Endothelial cell of umbilical vein (primary cell): Measurements from ENCODE around the gene MSMB. TPM values are rescaled to one million over a fixed set of nuclear protein-coding genes. Genes with fewer than 3 reads are reported as not detected.

Source experiments
- BruUV-seq: library from RNA; stranded (reverse); fragments of 400-500 nt; replicated peaks from 2 replicates; lab custom pipeline; 2021; lab: Mats Ljungman, UMichigan
- CTCF ChIA-PET: fragments of 300-600, 350-600 bp; sonication (Branson Sonifier 250); formaldehyde crosslinking; loops from one replicate; lab custom pipeline; 2021; ENCODE audit warnings: antibody characterized with exemption, inconsistent platforms; lab: Charles Lee
- POLR2A ChIA-PET: fragments of 300-600, 350-600 bp; sonication (Branson Sonifier 250); formaldehyde crosslinking; loops from one replicate; lab custom pipeline; 2021; ENCODE audit warnings: antibody characterized with exemption, inconsistent platforms; lab: Charles Lee
- DNase-seq: peaks from one replicate; pipeline ENCODE4 v3.0.0-alpha.2; 2011; ENCODE audit warnings: low read depth, low spot score
- FAIRE-seq: peaks from 2 replicates; lab custom pipeline; 2011; peaks lifted over from hg19 to GRCh38; lab: Jason Lieb, UNC
- H2AFZ ChIP-seq: 2 replicates; pipeline ENCODE4 v1.6.0; 2012; ENCODE audit warnings: low read depth, low read length, control low read depth, inconsistent platforms
- H3K27ac ChIP-seq: 2 replicates; pipeline ENCODE4 v1.5.1; 2011; ENCODE audit warnings: low read depth, mild to moderate bottlenecking, control low read depth, low read length, moderate library complexity; ENCODE audit not compliant: insufficient read depth
- H3K27me3 ChIP-seq, 2 experiments: 2 replicates each; pipeline versions ENCODE4 v1.6.0 to v1.6.1; 2011; ENCODE audit warnings: low read length in 2 of 2, mixed read lengths in 1 of 2; ENCODE audit not compliant: control insufficient read depth in 2 of 2, insufficient read depth in 2 of 2
- H3K36me3 ChIP-seq, 2 experiments: 2 replicates in 1 of 2; 3 replicates in 1 of 2; pipeline ENCODE4 v1.5.1; 2011; ENCODE audit warnings: low read length in 2 of 2, mild to moderate bottlenecking in 1 of 2, moderate library complexity in 1 of 2; ENCODE audit not compliant: control insufficient read depth in 2 of 2, insufficient read depth in 2 of 2; ENCODE audit errors: extremely low read depth in 1 of 2
- H3K4me1 ChIP-seq: 3 replicates; pipeline ENCODE4 v1.5.1; 2011; ENCODE audit warnings: mild to moderate bottlenecking, low read length; ENCODE audit not compliant: control insufficient read depth, insufficient read depth; ENCODE audit errors: extremely low read depth
- H3K4me2 ChIP-seq: 2 replicates; pipeline ENCODE4 v1.6.1; 2011; ENCODE audit warnings: low read length, control low read depth, mixed read lengths; ENCODE audit not compliant: insufficient read depth
- H3K4me3 ChIP-seq, 3 experiments: fragments of 200-600 bp in 1 of 3; sonication (generic), shearing (Covaris generic) in 1 of 3; replicated peaks in 1 of 3; 2 replicates each; pipeline ENCODE4 v1.5.1; 2011 to 2016; ENCODE audit warnings: control low read depth in 3 of 3, low read length in 3 of 3, mild to moderate bottlenecking in 2 of 3, inconsistent platforms in 1 of 3, low read depth in 1 of 3, moderate library complexity in 1 of 3; ENCODE audit not compliant: insufficient read depth in 1 of 3
- H3K79me2 ChIP-seq: 2 replicates; pipeline ENCODE4 v1.6.0; 2012; ENCODE audit warnings: low read length, inconsistent platforms; ENCODE audit not compliant: control insufficient read depth, insufficient read depth
- H3K9ac ChIP-seq: replicated peaks from 2 replicates; pipeline ENCODE3; 2011; ENCODE audit warnings: low read length, control low read depth; ENCODE audit not compliant: insufficient read depth; ENCODE audit errors: extremely low read depth
- H3K9me1 ChIP-seq: replicated peaks from 3 replicates; pipeline ENCODE4 v1.6.0; 2011; ENCODE audit warnings: mild to moderate bottlenecking, low read length; ENCODE audit not compliant: control insufficient read depth, insufficient read depth; ENCODE audit errors: extremely low read depth
- H3K9me3 ChIP-seq: replicated peaks from 2 replicates; pipeline ENCODE4 v1.5.1; 2012; ENCODE audit warnings: low read length, inconsistent platforms; ENCODE audit not compliant: control insufficient read depth, insufficient read depth
- H4K20me1 ChIP-seq: replicated peaks from 2 replicates; pipeline ENCODE3; 2011; ENCODE audit warnings: mild to moderate bottlenecking, low read length; ENCODE audit not compliant: control insufficient read depth, insufficient read depth; ENCODE audit errors: extremely low read depth
- EZH2 ChIP-seq: IDR thresholded peaks from 2 replicates; pipeline ENCODE4 v1.6.1; 2012; ENCODE audit warnings: borderline replicate concordance, low read depth, mild to moderate bottlenecking, moderate library complexity, low read length, inconsistent platforms; ENCODE audit not compliant: severe bottlenecking
- FOS ChIP-seq: IDR thresholded peaks from 2 replicates; pipeline ENCODE4 v1.6.1; 2011; ENCODE audit warnings: mild to moderate bottlenecking, low read length, moderate library complexity, borderline replicate concordance; ENCODE audit not compliant: insufficient read depth
- GATA2 ChIP-seq: IDR thresholded peaks from 2 replicates; pipeline ENCODE4 v1.7.0; 2011; ENCODE audit warnings: low read depth, mild to moderate bottlenecking, moderate library complexity, mixed read lengths, low read length; ENCODE audit not compliant: insufficient read length, insufficient read depth
- JUN ChIP-seq: IDR thresholded peaks from 2 replicates; pipeline ENCODE4 v1.6.1; 2011; ENCODE audit warnings: borderline replicate concordance, low read depth; ENCODE audit not compliant: insufficient read length, insufficient read depth
- MYC ChIP-seq: IDR thresholded peaks from one replicate; pipeline ENCODE4 v1.6.1; 2011; ENCODE audit warnings: mild to moderate bottlenecking, low read depth, low read length
- POLR2A ChIP-seq: IDR thresholded peaks from 2 replicates; pipeline ENCODE4 v1.6.1; 2012; ENCODE audit warnings: low read depth, mild to moderate bottlenecking, control low read depth, low read length
- POLR2AphosphoS5 ChIP-seq: IDR thresholded peaks from 2 replicates; pipeline ENCODE4 v1.6.1; 2012; ENCODE audit warnings: low read depth, mild to moderate bottlenecking, control low read depth, low read length, moderate library complexity; ENCODE audit not compliant: insufficient read depth
- dilution Hi-C: fragments of 300-500 bp; cut with MboI; formaldehyde crosslinking; loops from one replicate; pipeline ENCODE4 v1.15.0; 2019; ENCODE audit warnings: low sequenced_read_pairs; ENCODE audit not compliant: extremely low pct_ligation_motif_present
- intact Hi-C: fragments of 100-400 bp; cut with micrococcal nuclease; formaldehyde crosslinking; loops from one replicate; pipeline ENCODE4 v1.10.0; 2022
- polyA plus RNA-seq, 4 experiments: library from polyadenylated mRNA; depleted of rRNA in 3 of 4; stranded (reverse) in 3 of 4; unstranded in 1 of 4; fragments of >200 nt; gene quantifications; 2 replicates each; pipeline versions ENCODE4 v1.2.1 to v1.2.3, GENCODE V29; 2011 to 2012; ENCODE audit warnings: missing spikeins in 1 of 4
- total RNA-seq: library from RNA; stranded (reverse); gene quantifications from 2 replicates; pipeline ENCODE4 v1.2.3, GENCODE V29; 2021
- TF ChIP-seq, protein P1 (sequence below): IDR thresholded peaks from 2 replicates; pipeline ENCODE4 v1.6.1; 2011; ENCODE audit not compliant: insufficient read depth, insufficient read length
- TF ChIP-seq, protein P2 (sequence below), 2 donors: IDR thresholded peaks; 1 replicate in 1 of 2; 2 replicates in 1 of 2; pipeline ENCODE4 v1.5.1; 2011; ENCODE audit warnings: low read length in 2 of 2, mild to moderate bottlenecking in 2 of 2, moderate library complexity in 2 of 2, control low read depth in 1 of 2, inconsistent platforms in 1 of 2, low read depth in 1 of 2; ENCODE audit not compliant: insufficient read depth in 1 of 2; ENCODE audit errors: extremely low read depth in 1 of 2

MSMB gene
- total and polyA plus RNA-seq, 2 donors (not counting 3 experiments of a cell fraction or from before 2014, with no cell fraction given) = not detected

DNA sequence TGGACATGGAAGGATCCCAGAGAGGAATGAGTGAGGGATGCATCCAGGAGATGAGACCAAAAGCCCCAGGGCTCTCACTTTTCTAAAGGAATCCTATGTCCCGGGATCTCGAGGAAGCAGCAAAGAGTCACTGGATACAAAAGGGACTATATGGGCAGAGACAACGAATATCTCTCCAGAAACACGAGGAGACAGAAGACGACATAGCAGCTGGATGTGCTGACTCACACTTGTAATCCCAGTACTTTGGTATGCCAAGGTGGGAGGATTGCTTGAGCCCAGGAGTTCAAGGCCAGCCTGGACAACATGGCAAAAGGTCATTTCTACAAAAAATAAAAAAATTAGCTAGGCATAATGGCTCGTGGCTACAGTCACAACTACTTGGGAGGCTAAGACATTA, 24.7 kb upstream of the MSMB start:
- Histone ChIP-seq H3K4me2 (no peak overlapping the region), H3K36me3 (no peaks in the 10 kb centered on the region), H3K9me1 (no peaks in the 10 kb centered on the region), H4K20me1 (no peaks in the 10 kb centered on the region), H3K79me2 (no peaks in the 10 kb centered on the region), H3K4me3 (no peak overlapping the region), H3K9ac (no peak overlapping the region), H3K27me3 (no peaks in the 10 kb centered on the region), H3K4me1 (no peaks in the 10 kb centered on the region), H3K27ac (no peak overlapping the region), H3K9me3 (no peaks in the 10 kb centered on the region), H2AFZ (no peak overlapping the region)
- no TSS peak for BruUV-seq
- DNase-seq (no peak), FAIRE-seq (no peak)
- ChIA-PET CTCF (interaction anchor here (1.3 kb wide), 1 partner anchor 10 kb away, joined by 4 read pairs; no protein-coding TSS in a partner anchor), POLR2A (no interaction called here)
- intact Hi-C loops (no loop called here), dilution Hi-C loops (no loop called here)
- no peak for TF ChIP-seq JUN
- no peak for TF ChIP-seq POLR2A
- TF ChIP-seq, protein P1, sequence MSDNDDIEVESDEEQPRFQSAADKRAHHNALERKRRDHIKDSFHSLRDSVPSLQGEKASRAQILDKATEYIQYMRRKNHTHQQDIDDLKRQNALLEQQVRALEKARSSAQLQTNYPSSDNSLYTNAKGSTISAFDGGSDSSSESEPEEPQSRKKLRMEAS = no peak
- TF ChIP-seq, protein P2, sequence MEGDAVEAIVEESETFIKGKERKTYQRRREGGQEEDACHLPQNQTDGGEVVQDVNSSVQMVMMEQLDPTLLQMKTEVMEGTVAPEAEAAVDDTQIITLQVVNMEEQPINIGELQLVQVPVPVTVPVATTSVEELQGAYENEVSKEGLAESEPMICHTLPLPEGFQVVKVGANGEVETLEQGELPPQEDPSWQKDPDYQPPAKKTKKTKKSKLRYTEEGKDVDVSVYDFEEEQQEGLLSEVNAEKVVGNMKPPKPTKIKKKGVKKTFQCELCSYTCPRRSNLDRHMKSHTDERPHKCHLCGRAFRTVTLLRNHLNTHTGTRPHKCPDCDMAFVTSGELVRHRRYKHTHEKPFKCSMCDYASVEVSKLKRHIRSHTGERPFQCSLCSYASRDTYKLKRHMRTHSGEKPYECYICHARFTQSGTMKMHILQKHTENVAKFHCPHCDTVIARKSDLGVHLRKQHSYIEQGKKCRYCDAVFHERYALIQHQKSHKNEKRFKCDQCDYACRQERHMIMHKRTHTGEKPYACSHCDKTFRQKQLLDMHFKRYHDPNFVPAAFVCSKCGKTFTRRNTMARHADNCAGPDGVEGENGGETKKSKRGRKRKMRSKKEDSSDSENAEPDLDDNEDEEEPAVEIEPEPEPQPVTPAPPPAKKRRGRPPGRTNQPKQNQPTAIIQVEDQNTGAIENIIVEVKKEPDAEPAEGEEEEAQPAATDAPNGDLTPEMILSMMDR (IDR thresholded peaks at IDR 0.05; ENCODE audit: extremely low read depth in 1 of 2, insufficient read depth in 1 of 2, low read depth in 1 of 2, low read length in 2 of 2) = no peak
- TF ChIP-seq GATA2 = no peak
- TF ChIP-seq EZH2 = no peak
- no peak for TF ChIP-seq FOS
- no peak for TF ChIP-seq POLR2AphosphoS5
- no peak for TF ChIP-seq MYC
